B cell (primary cell): ENCODE measurements around the gene RPP38. TPM values are rescaled to one million over a fixed set of nuclear protein-coding genes. Genes with fewer than 3 reads are reported as not detected.

Source experiments
- ATAC-seq: fragments of 200-7000 bp; cut with Tn5 transposase; one replicate; pipeline ENCODE4 v1.10.0; 2021; ENCODE audit warnings: low read depth, mild to moderate bottlenecking, moderate number of reproducible peaks, moderate library complexity
- CTCF ChIA-PET: fragments of 350-600 bp; sonication (Branson Sonifier 250); formaldehyde crosslinking; loops from one replicate; lab custom pipeline; 2021; ENCODE audit warnings: antibody characterized with exemption, inconsistent platforms; lab: Charles Lee
- POLR2A ChIA-PET: fragments of 350-600 bp; sonication (Branson Sonifier 250); formaldehyde crosslinking; loops from one replicate; lab custom pipeline; 2021; ENCODE audit warnings: antibody characterized with exemption; lab: Charles Lee
- DNase-seq: peaks from one replicate; pipeline ENCODE4 v3.0.0; 2013
- H2AFZ ChIP-seq: 2 replicates; pipeline ENCODE4 v1.6.1; 2012; ENCODE audit warnings: mild to moderate bottlenecking, low read depth, low read length; ENCODE audit not compliant: insufficient read depth, poor library complexity, severe bottlenecking
- H3K27ac ChIP-seq, 2 donors: 1 replicate in 1 of 2; 2 replicates in 1 of 2; pipeline ENCODE4 v1.5.1; 2012 to 2013; ENCODE audit warnings: low read length in 2 of 2, mild to moderate bottlenecking in 2 of 2, moderate library complexity in 1 of 2
- H3K27me3 ChIP-seq, 4 experiments: fragments of 200-600 bp in 1 of 4; sonication (generic) in 1 of 4; replicated peaks in 1 of 4; 1 replicate in 2 of 4; 2 replicates in 2 of 4; pipeline versions ENCODE4 v1.6.1 to v1.7.0; 2013 to 2016; ENCODE audit warnings: low read length in 3 of 4, mild to moderate bottlenecking in 2 of 4, mixed read lengths in 1 of 4, moderate library complexity in 1 of 4; ENCODE audit not compliant: insufficient read depth in 4 of 4, control insufficient read depth in 3 of 4; ENCODE audit errors: control extremely low read depth in 1 of 4
- H3K36me3 ChIP-seq, 2 experiments: replicated peaks in 1 of 2; 1 replicate in 1 of 2; 2 replicates in 1 of 2; pipeline versions ENCODE4 v1.6.1 to v1.7.1; 2013; ENCODE audit warnings: low read length in 1 of 2; ENCODE audit not compliant: insufficient read depth in 2 of 2, control insufficient read depth in 1 of 2; ENCODE audit errors: control extremely low read depth in 1 of 2, extremely low read depth in 1 of 2
- H3K4me1 ChIP-seq, 2 donors: fragments of 200-600 bp in 1 of 2; sonication (generic) in 1 of 2; 1 replicate in 1 of 2; 2 replicates in 1 of 2; pipeline versions ENCODE4 v1.5.1 to v1.6.1; 2013 to 2017; ENCODE audit warnings: low read length in 2 of 2; ENCODE audit not compliant: control insufficient read depth in 2 of 2, insufficient read depth in 2 of 2
- H3K4me2 ChIP-seq: replicated peaks from 2 replicates; pipeline ENCODE3; 2012; ENCODE audit warnings: mild to moderate bottlenecking, low read depth, low read length; ENCODE audit not compliant: poor library complexity, severe bottlenecking
- H3K4me3 ChIP-seq, 5 experiments: fragments of 200-600 bp in 1 of 5; sonication (generic) in 1 of 5; 1 replicate in 3 of 5; 2 replicates in 2 of 5; pipeline versions ENCODE4 v1.5.1 to v1.7.0; 2011 to 2016; ENCODE audit warnings: low read length in 4 of 5, mild to moderate bottlenecking in 4 of 5, low read depth in 2 of 5, control low read depth in 1 of 5, moderate library complexity in 1 of 5; ENCODE audit not compliant: insufficient read depth in 1 of 5; ENCODE audit errors: control extremely low read depth in 1 of 5, extremely low read depth in 1 of 5
- H3K79me2 ChIP-seq: fragments of 200-600 bp; sonication (generic); one replicate; pipeline ENCODE4 v1.6.0; 2016; ENCODE audit warnings: low read length; ENCODE audit not compliant: control insufficient read depth, insufficient read depth
- H3K9ac ChIP-seq: fragments of 200-600 bp; sonication (generic); 2 replicates; pipeline ENCODE4 v1.6.1; 2017; ENCODE audit warnings: mild to moderate bottlenecking, low read length, moderate library complexity
- H3K9me3 ChIP-seq, 3 donors: one replicate each; pipeline versions ENCODE4 v1.6.1 to v1.7.1; 2013; ENCODE audit warnings: low read length in 2 of 3; ENCODE audit not compliant: control insufficient read depth in 2 of 3, insufficient read depth in 1 of 3; ENCODE audit errors: control extremely low read depth in 1 of 3
- H4K20me1 ChIP-seq: 2 replicates; pipeline ENCODE4 v1.6.0; 2012; ENCODE audit warnings: mild to moderate bottlenecking, low read length; ENCODE audit not compliant: insufficient read depth, control insufficient read depth, poor library complexity, severe bottlenecking
- H3K27ac Mint-ChIP-seq: one replicate; pipeline ENCODE4 v1.8.0; 2021; ENCODE audit warnings: mixed read lengths
- H3K27me3 Mint-ChIP-seq: one replicate; pipeline ENCODE4 v1.8.0; 2021; ENCODE audit warnings: mixed read lengths
- H3K4me1 Mint-ChIP-seq: one replicate; pipeline ENCODE4 v1.8.0; 2021; ENCODE audit warnings: mixed read lengths
- H3K4me3 Mint-ChIP-seq: one replicate; pipeline ENCODE4 v1.8.0; 2021; ENCODE audit warnings: mixed read lengths
- H3K9me3 Mint-ChIP-seq: one replicate; pipeline ENCODE4 v1.8.0; 2022; ENCODE audit warnings: mixed read lengths; ENCODE audit not compliant: insufficient read depth
- CTCF ChIP-seq: fragments of 200-600 bp; IDR thresholded peaks from one replicate; pipeline ENCODE4 v1.8.0; 2022; ENCODE audit warnings: antibody characterized with exemption, mild to moderate bottlenecking
- EZH2 ChIP-seq: IDR thresholded peaks from 2 replicates; pipeline ENCODE4 v1.6.1; 2012; ENCODE audit warnings: borderline replicate concordance, low read depth, mild to moderate bottlenecking, moderate library complexity, low read length; ENCODE audit not compliant: insufficient read depth, poor library complexity, severe bottlenecking
- WGBS: methylation state at CpG from one replicate; pipeline ENCODE4 v1.1.5; 2013; ENCODE audit warnings: missing lambda C conversion rate; ENCODE audit not compliant: insufficient coverage; 5-methylcytosine and 5-hydroxymethylcytosine counted together
- intact Hi-C: fragments of 100-400 bp; cut with micrococcal nuclease; formaldehyde crosslinking; loops from one replicate; pipeline ENCODE4 v1.10.0; 2022
- polyA plus RNA-seq: library from polyadenylated mRNA; depleted of rRNA; stranded (reverse); fragments of >200 nt; gene quantifications from 2 replicates; pipeline ENCODE4 v1.2.3, GENCODE V29; 2012
- total RNA-seq, 2 donors: library from RNA; stranded (reverse); fragments of 120-200 nt in 1 of 2; gene quantifications; 1 replicate in 1 of 2; 2 replicates in 1 of 2; pipeline versions ENCODE4 v1.2.3 to v1.2.4, GENCODE V29; 2013 to 2022

Gene RPP38
- total and polyA plus RNA-seq, 2 donors (not counting 1 experiment from before 2014, with no cell fraction given): 12.7 to 24.8 TPM

GRCh38 chr10:15118615-15119014 is 21.5 kb downstream of the RPP38 start:
- ChIA-PET POLR2A (no interaction called here), CTCF (interaction anchor here (1.3 to 5.1 kb wide), 2 partner anchors 13 to 19 kb away, joined by 3 to 25 read pairs; no protein-coding TSS in a partner anchor)
- Mint-ChIP-seq H3K27me3 (no peaks in the 10 kb centered on the region), H3K4me3 (no peak overlapping the region), H3K9me3 (no peaks in the 10 kb centered on the region), H3K27ac (no peak overlapping the region), H3K4me1 (peaks cover 10% of the 10 kb centered on the region)
- Histone ChIP-seq H3K27me3 (no peaks in the 10 kb centered on the region), H3K4me1 (no peaks in the 10 kb centered on the region), H3K4me2 (no peak overlapping the region), H3K9ac (no peak overlapping the region), H3K36me3 (peaks cover 0 to 16% of the 10 kb centered on the region in 2 experiments), H3K79me2 (no peaks in the 10 kb centered on the region), H3K4me3 (no peak overlapping the region), H3K27ac (no peak overlapping the region), H2AFZ (no peak overlapping the region), H4K20me1 (no peaks in the 10 kb centered on the region), H3K9me3 (no peaks in the 10 kb centered on the region)
- ATAC-seq: no peak
- intact Hi-C loops: no loop called here
- TF ChIP-seq EZH2 (no peak), CTCF (no peak)
- no CpG with 5 or more reads among the region's 1 CpG for WGBS
- no peak for DNase-seq

GRCh38 chr10:15120523-15120922 is 23.4 kb downstream of the RPP38 start:
- no peak overlapping the region for H3K4me2 ChIP-seq
- intact Hi-C loops: no loop called here
- no peaks in the 10 kb centered on the region for H3K9me3 ChIP-seq
- H3K36me3 ChIP-seq: peaks cover 0 to 17% of the 10 kb centered on the region in 2 experiments
- Mint-ChIP-seq H3K27ac (no peak overlapping the region), H3K27me3 (no peaks in the 10 kb centered on the region), H3K4me1 (peaks cover 10% of the 10 kb centered on the region), H3K4me3 (no peak overlapping the region), H3K9me3 (no peaks in the 10 kb centered on the region)
- no peak overlapping the region for H2AFZ ChIP-seq
- ChIA-PET POLR2A (no interaction called here), CTCF (interaction anchor here (2.2 kb wide), 1 partner anchor 14 kb away, joined by 6 read pairs; no protein-coding TSS in a partner anchor)
- TF ChIP-seq CTCF (no peak), EZH2 (no peak)
- no peak overlapping the region for H3K4me3 ChIP-seq
- no peaks in the 10 kb centered on the region for H3K27me3 ChIP-seq
- H3K79me2 ChIP-seq: no peaks in the 10 kb centered on the region
- no peak overlapping the region for H3K27ac ChIP-seq
- no peak overlapping the region for H3K9ac ChIP-seq
- WGBS: 100% methylated on average over 2 of the region's 5 CpGs
- H4K20me1 ChIP-seq: no peaks in the 10 kb centered on the region
- no peak for DNase-seq
- H3K4me1 ChIP-seq: no peaks in the 10 kb centered on the region
- ATAC-seq: no peak
